ENCODE data around the gene NUDT4. TPM values are rescaled to one million over a fixed set of nuclear protein-coding genes. Genes with fewer than 3 reads are reported as not detected.

Gene NUDT4
- total RNA-seq, 2 experiments from 2014 or later, result 52.2 to 53.1 TPM

DNA sequence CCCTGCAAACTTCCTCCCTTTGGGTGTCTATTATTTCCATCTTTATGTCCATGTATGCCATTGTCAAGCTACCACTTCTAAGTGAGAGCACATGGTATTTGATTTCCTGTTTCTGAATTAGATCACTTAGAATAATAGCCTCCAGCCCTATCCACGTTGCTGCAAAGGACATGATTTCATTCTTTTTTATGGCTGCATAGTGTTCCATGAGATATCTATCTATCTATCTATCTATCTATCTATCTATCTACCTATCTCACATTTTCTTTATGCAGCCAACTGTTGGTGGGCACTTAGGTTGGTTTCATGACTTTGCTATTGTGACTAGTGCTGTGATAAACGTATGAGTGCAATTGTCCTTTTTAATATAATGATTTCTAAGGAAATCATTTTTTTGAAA is 78.4 kb downstream of the NUDT4 start:
- CTCF ChIA-PET, result no interaction called here
- Mint-ChIP-seq H3K36me3 (ENCODE audit: low read depth) (no peaks in the 10 kb centered on the region), H3K4me1 (ENCODE audit: low read depth) (no peaks in the 10 kb centered on the region), H3K9me3 (no peaks in the 10 kb centered on the region), H3K27me3 (ENCODE audit: low read depth) (no peaks in the 10 kb centered on the region), H3K27ac (no peak overlapping the region), H3K4me3 (no peak overlapping the region)
- intact Hi-C loops (cut with micrococcal nuclease), result no loop called here
- DNase-seq, result no peak

Other genes starting within 250 kb of the NUDT4 start
- gene UBE2N, start 64.0 kb downstream of the NUDT4 start, total RNA-seq, result 100 to 1,000 TPM; 143 TPM
- gene MRPL42, start 89.6 kb downstream of the NUDT4 start, total RNA-seq, result 10 to 100 TPM; 93.8 to 95.8 TPM
- gene SOCS2, start 194.8 kb downstream of the NUDT4 start, total RNA-seq, result 10 to 100 TPM; 15.9 to 17.5 TPM

Measured in activated naive CD4-positive, alpha-beta T cell treated with anti-CD3 and anti-CD28 coated beads for 36 hours (primary cell).